Thyroid gland (tissue), 4 donors: ENCODE results near the gene BCR. TPM values are rescaled to one million over a fixed set of nuclear protein-coding genes. Genes with fewer than 3 reads are reported as not detected.
"Not testable (repeated sequence)": the region's sequence is repeated elsewhere in the genome, so short reads cannot be mapped to it uniquely, and the experiment has no call there.

ENCODE experiments used
- DNase-seq, 2 donors: peaks; one replicate each; pipeline ENCODE4 v3.0.0-alpha.2; 2019
- H3K27ac ChIP-seq, 3 donors: fragments of 200-600 bp; sonication (generic); 1 replicate in 2 of 3; 2 replicates in 1 of 3; pipeline ENCODE4 v1.5.1; 2016 to 2019; ENCODE audit warnings: mild to moderate bottlenecking in 1 of 3, moderate library complexity in 1 of 3
- H3K27me3 ChIP-seq: fragments of 200-600 bp; sonication (generic); one replicate; pipeline ENCODE4 v1.5.1; 2019
- H3K36me3 ChIP-seq, 2 donors: fragments of 200-600 bp; sonication (generic); one replicate each; pipeline ENCODE4 v1.5.1; 2016 to 2019
- H3K4me1 ChIP-seq, 2 donors: fragments of 200-600 bp; sonication (generic); one replicate each; pipeline ENCODE4 v1.5.1; 2017 to 2019
- H3K4me3 ChIP-seq, 3 donors: fragments of 200-600 bp; sonication (generic); replicated peaks in 1 of 3; 1 replicate in 2 of 3; 2 replicates in 1 of 3; pipeline ENCODE4 v1.5.1; 2016; ENCODE audit warnings: mild to moderate bottlenecking in 1 of 3
- H3K9me3 ChIP-seq: fragments of 200-600 bp; sonication (generic); one replicate; pipeline ENCODE4 v1.5.1; 2017
- POLR2A ChIP-seq, 2 donors: fragments of 450-650 bp; IDR thresholded peaks; one replicate each; pipeline ENCODE4 v1.6.1; 2017; ENCODE audit warnings: antibody characterized with exemption in 2 of 2, mild to moderate bottlenecking in 2 of 2, moderate library complexity in 1 of 2
- WGBS, 2 donors: methylation state at CpG; one replicate each; pipeline ENCODE4 v1.1.5; 2017; 5-methylcytosine and 5-hydroxymethylcytosine counted together
- intact Hi-C: fragments of 100-400 bp; cut with DNase I; formaldehyde crosslinking; loops from one replicate; pipeline ENCODE4 v1.15.1; 2023
- small RNA-seq: library from RNA; depleted of rRNA; stranded (forward); fragments of <200 nt; gene quantifications from one replicate; pipeline ENCODE3, GENCODE V24; 2016
- total RNA-seq, 4 donors: library from RNA; depleted of rRNA; stranded (reverse); fragments of >200 nt; gene quantifications; one replicate each; pipeline ENCODE4 v1.2.3, GENCODE V29; 2016
- TF ChIP-seq, protein P1 (sequence below), 6 experiments: fragments of 200-600 bp in 3 of 6; fragments of 450-650 bp in 3 of 6; sonication (generic) in 3 of 6; IDR thresholded peaks; one replicate each; pipeline ENCODE4 v1.5.1; 2016 to 2019; ENCODE audit warnings: antibody characterized with exemption in 6 of 6, mild to moderate bottlenecking in 2 of 6, inconsistent platforms in 1 of 6, moderate library complexity in 1 of 6

Gene BCR
- total RNA-seq, 4 donors from 2014 or later = 80.1 to 127 (median 87.7) TPM

DNA sequence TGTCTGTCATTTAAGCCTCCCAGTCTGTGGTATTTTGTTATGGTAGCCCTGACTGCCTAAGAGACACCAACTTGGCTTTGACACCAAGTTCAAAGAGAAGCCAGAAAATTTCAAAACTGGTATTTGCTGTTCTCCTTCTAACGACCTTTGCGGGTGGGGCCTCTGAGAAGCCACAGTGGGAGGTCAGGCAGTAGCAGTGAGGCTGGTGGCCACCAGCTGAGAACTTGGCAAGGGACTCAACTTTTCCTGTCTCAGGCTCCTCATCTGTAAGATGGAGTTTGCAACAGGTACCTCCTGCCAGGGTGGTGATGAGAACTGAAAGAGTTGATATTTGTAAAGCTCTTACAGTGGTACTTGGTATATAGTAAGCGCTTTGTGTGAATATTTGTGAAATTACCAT is 183.4 kb downstream of the BCR start:
- H3K27ac ChIP-seq = no peak overlapping the region
- no peak for DNase-seq
- H3K4me1 ChIP-seq = no peaks in the 10 kb centered on the region
- H3K27me3 ChIP-seq = no peaks in the 10 kb centered on the region
- H3K9me3 ChIP-seq = no peaks in the 10 kb centered on the region
- H3K4me3 ChIP-seq = no peak overlapping the region
- intact Hi-C loops = no loop called here
- no peak for TF ChIP-seq POLR2A (IDR thresholded peaks at IDR 0.05)
- TF ChIP-seq, protein P1, sequence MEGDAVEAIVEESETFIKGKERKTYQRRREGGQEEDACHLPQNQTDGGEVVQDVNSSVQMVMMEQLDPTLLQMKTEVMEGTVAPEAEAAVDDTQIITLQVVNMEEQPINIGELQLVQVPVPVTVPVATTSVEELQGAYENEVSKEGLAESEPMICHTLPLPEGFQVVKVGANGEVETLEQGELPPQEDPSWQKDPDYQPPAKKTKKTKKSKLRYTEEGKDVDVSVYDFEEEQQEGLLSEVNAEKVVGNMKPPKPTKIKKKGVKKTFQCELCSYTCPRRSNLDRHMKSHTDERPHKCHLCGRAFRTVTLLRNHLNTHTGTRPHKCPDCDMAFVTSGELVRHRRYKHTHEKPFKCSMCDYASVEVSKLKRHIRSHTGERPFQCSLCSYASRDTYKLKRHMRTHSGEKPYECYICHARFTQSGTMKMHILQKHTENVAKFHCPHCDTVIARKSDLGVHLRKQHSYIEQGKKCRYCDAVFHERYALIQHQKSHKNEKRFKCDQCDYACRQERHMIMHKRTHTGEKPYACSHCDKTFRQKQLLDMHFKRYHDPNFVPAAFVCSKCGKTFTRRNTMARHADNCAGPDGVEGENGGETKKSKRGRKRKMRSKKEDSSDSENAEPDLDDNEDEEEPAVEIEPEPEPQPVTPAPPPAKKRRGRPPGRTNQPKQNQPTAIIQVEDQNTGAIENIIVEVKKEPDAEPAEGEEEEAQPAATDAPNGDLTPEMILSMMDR (IDR thresholded peaks at IDR 0.05) = no peak
- whole genome bisulfite sequencing, 2 donors = 55 to 70% methylated on average over 3 of the region's 3 CpGs
- no peaks in the 10 kb centered on the region for H3K36me3 ChIP-seq

DNA sequence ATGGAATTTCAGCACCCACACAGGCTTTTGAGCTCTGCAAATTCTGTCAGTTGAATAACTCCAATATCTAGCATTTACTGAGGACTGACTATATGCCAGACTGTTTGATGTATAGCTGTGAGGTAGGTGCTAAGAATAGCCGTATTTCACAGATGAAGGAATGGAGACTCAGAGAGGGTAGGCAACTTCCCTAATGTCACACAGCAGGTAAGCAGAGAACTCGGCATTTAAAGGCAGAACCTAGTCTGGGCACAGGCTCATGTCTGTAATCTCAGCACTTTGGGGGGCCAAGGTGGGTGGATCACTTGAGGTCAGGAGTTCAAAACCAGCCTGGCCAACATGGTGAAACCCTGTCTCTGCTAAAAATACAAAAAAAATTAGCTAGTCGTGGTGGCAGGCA is 184.1 kb downstream of the BCR start:
- Histone ChIP-seq H3K4me1 (no peaks in the 10 kb centered on the region), H3K9me3 (no peaks in the 10 kb centered on the region), H3K4me3 (no peak overlapping the region), H3K27me3 (no peaks in the 10 kb centered on the region), H3K27ac (no peak overlapping the region), H3K36me3 (no peaks in the 10 kb centered on the region)
- TF ChIP-seq POLR2A (IDR thresholded peaks at IDR 0.05) = no peak
- TF ChIP-seq, protein P1 (IDR thresholded peaks at IDR 0.05) = no peak
- no peak for DNase-seq
- 59% methylated on average over 3 of the region's 3 CpGs for WGBS, 2 donors
- intact Hi-C loops = no loop called here

GRCh38 chr22:23365524-23365923 is 185.2 kb downstream of the BCR start:
- Histone ChIP-seq H3K4me1 (no peaks in the 10 kb centered on the region), H3K9me3 (no peaks in the 10 kb centered on the region), H3K27me3 (no peaks in the 10 kb centered on the region), H3K27ac (no peak overlapping the region), H3K36me3 (no peaks in the 10 kb centered on the region), H3K4me3 (no peak overlapping the region)
- TF ChIP-seq, protein P1 (IDR thresholded peaks at IDR 0.05) = no peak
- no peak for TF ChIP-seq POLR2A (IDR thresholded peaks at IDR 0.05)
- DNase-seq = no peak
- WGBS, 2 donors = 78 to 79% methylated on average over 6 of the region's 6 CpGs
- intact Hi-C loops = no loop called here

- DNase-seq = no peak
- 65 to 69% methylated on average over 3 to 4 of the region's 4 CpGs for WGBS, 2 donors
- no peaks in the 10 kb centered on the region for H3K27me3 ChIP-seq
- intact Hi-C loops = no loop called here
- H3K36me3 ChIP-seq = no peaks in the 10 kb centered on the region
- no peak for TF ChIP-seq POLR2A (IDR thresholded peaks at IDR 0.05)
- TF ChIP-seq, protein P1 (IDR thresholded peaks at IDR 0.05) = no peak
- H3K4me3 ChIP-seq = no peak overlapping the region
- no peaks in the 10 kb centered on the region for H3K9me3 ChIP-seq
- no peak overlapping the region for H3K27ac ChIP-seq
- H3K4me1 ChIP-seq = no peaks in the 10 kb centered on the region
Observed at GRCh38 chr22:23365961-23366360, 185.7 kb downstream of the BCR start.

DNA sequence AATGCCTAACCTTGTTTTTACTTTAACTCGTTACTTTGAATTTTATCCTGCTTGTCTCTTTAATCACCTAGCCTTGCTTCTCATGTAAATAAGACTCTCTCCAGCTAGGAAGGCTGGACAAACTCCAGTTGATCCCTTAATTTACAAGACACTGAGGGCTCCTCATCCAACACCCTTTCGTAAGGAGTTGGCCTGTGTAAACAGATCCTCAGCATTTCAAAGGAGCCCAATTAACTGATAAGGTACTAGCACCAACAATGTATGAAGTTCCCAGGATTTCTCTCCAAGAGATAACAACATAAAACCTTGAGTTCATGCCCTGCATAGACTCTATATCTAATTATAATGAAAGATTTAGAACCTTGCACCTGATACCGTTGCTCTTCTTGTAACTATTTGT is 186.9 kb downstream of the BCR start:
- H3K27me3 ChIP-seq, H3K4me3 ChIP-seq, intact Hi-C loops, H3K36me3 ChIP-seq, H3K27ac ChIP-seq, H3K4me1 ChIP-seq, DNase-seq, H3K9me3 ChIP-seq: not testable (repeated sequence)
- WGBS, 2 donors = 45 to 55% methylated on average over 3 of the region's 3 CpGs

Small RNA genes lying within 50 kb of the gene (small RNA-seq; reads per million reads assigned to genes)
- gene BCRP8 (not detected), gene RF00017 (not detected), gene RF00066 (not detected), gene RN7SL263P (not detected)

Other genes with a start within 250 kb of the BCR start
- gene GNAZ, start 110.0 kb upstream of the BCR start, total RNA-seq = 1 to 10 TPM; 4.2 to 8.2 (median 4.8) TPM
- gene RSPH14, start 38.5 kb upstream of the BCR start, total RNA-seq = 1 to 10 TPM in 2 of 4 donors, not detected in 2; 1.1 to 3.0 TPM
- 10 to 100 TPM; 10.9 to 33.4 (median 27.8) TPM for gene RAB36, start 35.0 kb upstream of the BCR start, total RNA-seq